Measurements from ENCODE around the gene GCNT1. TPM values are rescaled to one million over a fixed set of nuclear protein-coding genes. Genes with fewer than 3 reads are reported as not detected.

The GCNT1 gene
- total RNA-seq, 1 donor from 2014 or later: 69.3 TPM

DNA sequence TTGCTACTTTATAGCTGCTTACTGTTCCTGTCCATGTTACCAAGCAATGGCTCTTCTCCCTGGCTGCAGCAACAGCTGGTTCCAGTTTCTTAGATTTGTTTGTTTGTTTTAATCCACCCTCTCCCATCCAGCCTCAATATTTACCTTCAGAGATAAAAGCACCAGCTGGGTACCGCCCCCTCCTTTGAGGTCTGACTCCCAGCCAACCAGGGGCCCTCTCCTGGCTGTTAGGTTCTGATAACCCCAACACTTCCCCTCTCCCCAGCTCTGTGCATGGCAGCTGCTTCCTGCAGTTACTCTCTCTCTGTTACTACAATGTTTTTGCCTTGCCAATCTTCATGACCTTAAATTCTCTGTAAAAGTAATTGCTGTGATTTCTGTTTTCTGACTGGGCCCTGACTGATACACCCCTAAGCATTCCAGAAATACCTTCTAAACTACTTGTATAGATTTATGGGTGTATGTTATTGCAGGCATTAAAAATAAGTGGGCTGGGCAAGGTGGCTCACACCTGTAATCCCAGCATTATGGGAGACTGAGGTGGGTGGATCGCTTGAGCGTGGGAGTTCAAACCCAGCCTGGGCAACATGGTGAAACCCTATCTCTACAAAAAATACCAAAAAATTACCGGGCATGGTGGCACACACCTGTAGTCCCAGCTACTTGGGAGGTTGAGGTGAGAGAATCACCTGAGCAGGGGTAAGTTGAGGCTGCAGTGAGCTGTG, 2.6 kb upstream of the GCNT1 start:
- Mint-ChIP-seq H3K9me3 (ENCODE audit: low read depth) (no peaks in the 10 kb centered on the region), H3K27ac (peak overlapping the region; percentile 84), H3K27me3 (no peaks in the 10 kb centered on the region), H3K4me3 (ENCODE audit: low read depth) (no peak overlapping the region), H3K4me1 (ENCODE audit: low read depth) (peaks cover 21% of the 10 kb centered on the region), H3K36me3 (ENCODE audit: insufficient read depth) (peaks cover 2% of the 10 kb centered on the region)
- TF ChIP-seq, protein P1, sequence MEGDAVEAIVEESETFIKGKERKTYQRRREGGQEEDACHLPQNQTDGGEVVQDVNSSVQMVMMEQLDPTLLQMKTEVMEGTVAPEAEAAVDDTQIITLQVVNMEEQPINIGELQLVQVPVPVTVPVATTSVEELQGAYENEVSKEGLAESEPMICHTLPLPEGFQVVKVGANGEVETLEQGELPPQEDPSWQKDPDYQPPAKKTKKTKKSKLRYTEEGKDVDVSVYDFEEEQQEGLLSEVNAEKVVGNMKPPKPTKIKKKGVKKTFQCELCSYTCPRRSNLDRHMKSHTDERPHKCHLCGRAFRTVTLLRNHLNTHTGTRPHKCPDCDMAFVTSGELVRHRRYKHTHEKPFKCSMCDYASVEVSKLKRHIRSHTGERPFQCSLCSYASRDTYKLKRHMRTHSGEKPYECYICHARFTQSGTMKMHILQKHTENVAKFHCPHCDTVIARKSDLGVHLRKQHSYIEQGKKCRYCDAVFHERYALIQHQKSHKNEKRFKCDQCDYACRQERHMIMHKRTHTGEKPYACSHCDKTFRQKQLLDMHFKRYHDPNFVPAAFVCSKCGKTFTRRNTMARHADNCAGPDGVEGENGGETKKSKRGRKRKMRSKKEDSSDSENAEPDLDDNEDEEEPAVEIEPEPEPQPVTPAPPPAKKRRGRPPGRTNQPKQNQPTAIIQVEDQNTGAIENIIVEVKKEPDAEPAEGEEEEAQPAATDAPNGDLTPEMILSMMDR (IDR thresholded peaks at IDR 0.05; ENCODE audit: unreplicated experiment): no peak
- peak; percentile 54 for DNase-seq (ENCODE audit: low spot score, unreplicated experiment)

DNA sequence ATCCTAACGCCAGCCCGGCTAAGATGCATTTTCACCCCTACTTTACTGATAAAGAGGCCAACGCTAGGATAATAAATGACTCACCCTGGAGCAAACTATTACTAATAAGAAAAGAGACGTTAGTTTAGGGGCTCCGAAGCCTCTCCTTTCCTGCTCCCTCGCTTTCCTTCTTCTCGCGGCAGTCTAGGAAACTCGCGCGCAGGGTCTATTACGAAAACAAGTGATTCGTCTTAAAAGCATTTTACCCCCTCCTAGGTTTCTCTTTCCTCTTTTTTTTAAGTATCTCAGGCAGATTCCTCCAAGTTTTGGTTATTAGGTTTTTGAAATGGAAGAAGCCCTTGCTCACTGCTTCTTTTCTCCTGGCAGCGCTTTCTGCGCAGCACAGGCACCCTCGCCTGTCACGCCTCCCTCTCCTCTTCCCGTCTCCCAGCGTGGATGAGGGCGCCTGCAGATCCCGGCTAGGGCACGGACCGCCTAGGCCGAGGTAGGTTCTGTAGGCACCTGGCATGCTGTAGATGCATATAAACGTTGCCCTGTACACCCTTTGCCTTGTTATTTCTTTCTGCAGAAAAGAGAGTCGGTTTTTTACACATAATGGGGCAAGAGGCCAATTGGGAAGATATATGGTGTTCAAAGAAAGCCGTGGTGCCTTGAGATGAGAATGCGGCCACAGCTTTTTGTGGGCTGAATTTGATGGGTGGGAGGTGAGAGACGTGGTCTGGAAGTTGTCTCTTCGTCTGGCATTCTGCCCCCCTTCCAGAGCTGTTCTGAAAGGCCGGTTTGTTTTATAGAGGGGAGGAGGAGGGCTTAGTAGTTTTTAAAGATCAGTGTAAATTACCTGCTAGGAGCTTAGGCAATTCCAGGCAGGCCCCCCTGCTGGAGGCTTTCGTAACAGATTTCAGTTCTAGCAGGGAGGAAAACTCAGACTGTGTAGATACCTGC, 983 bp downstream of the GCNT1 start:
- TF ChIP-seq, protein P1 (IDR thresholded peaks at IDR 0.05; ENCODE audit: unreplicated experiment): peak; percentile 69
- peak overlapping the region; percentile 91 for H3K4me3 Mint-ChIP-seq (ENCODE audit: low read depth)
- no peaks in the 10 kb centered on the region for H3K9me3 Mint-ChIP-seq (ENCODE audit: low read depth)
- peak; percentile 23 for DNase-seq (ENCODE audit: low spot score, unreplicated experiment)
- H3K36me3 Mint-ChIP-seq (ENCODE audit: insufficient read depth): peaks cover 7% of the 10 kb centered on the region
- no peaks in the 10 kb centered on the region for H3K27me3 Mint-ChIP-seq
- H3K27ac Mint-ChIP-seq: peak overlapping the region; percentile 91
- H3K4me1 Mint-ChIP-seq (ENCODE audit: low read depth): peaks cover 37% of the 10 kb centered on the region

DNA sequence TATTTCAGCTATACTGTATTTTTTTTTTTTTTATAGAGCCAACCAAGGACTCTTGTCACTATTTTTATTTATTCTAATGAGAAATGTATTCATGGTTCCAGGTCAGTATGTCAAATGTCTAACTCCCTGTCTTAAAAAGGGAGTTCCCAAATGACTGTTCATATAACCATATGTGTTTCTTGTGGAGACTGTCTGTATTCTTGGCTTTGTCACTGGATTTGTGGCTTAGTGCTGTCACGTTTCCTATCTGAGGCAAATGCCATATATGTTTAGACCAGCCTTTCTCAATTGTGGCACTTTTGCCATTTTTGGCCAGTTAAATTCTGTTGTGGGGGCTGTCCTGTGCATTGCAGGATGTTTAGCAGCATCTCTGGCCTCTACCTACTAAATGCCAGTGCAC, 3.1 kb downstream of the GCNT1 start:
- Mint-ChIP-seq H3K4me1 (ENCODE audit: low read depth) (peaks cover 32% of the 10 kb centered on the region), H3K27me3 (no peaks in the 10 kb centered on the region), H3K36me3 (ENCODE audit: insufficient read depth) (peaks cover 17% of the 10 kb centered on the region), H3K9me3 (ENCODE audit: low read depth) (no peaks in the 10 kb centered on the region), H3K27ac (no peak overlapping the region), H3K4me3 (ENCODE audit: low read depth) (peak overlapping the region; percentile 12)
- no peak for DNase-seq (ENCODE audit: low spot score, unreplicated experiment)
- TF ChIP-seq, protein P1 (IDR thresholded peaks at IDR 0.05; ENCODE audit: unreplicated experiment): no peak

DNA sequence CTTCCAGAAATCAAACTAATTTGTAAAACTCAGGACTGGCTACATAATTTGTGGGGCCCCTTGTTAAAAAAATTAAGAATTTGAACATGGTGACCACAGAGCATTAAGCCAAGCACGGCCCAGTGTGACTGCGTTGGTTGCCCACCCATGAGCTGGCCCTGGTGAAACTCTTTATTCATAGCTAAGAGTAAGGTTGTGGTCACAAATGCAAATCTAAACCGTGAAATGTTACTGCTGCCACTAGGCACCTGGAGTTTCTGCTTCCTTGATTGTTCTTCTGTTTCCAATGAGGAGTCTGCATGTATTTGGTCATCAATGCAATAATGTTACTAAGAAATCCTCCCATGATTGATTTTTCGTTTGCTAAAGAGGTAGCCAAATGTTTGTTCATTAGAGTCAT, 4.2 kb downstream of the GCNT1 start:
- TF ChIP-seq, protein P1 (IDR thresholded peaks at IDR 0.05; ENCODE audit: unreplicated experiment): no peak
- H3K4me3 Mint-ChIP-seq (ENCODE audit: low read depth): no peak overlapping the region
- H3K27me3 Mint-ChIP-seq: no peaks in the 10 kb centered on the region
- H3K4me1 Mint-ChIP-seq (ENCODE audit: low read depth): peaks cover 30% of the 10 kb centered on the region
- peaks cover 21% of the 10 kb centered on the region for H3K36me3 Mint-ChIP-seq (ENCODE audit: insufficient read depth)
- peak overlapping the region; percentile 84 for H3K27ac Mint-ChIP-seq
- no peak for DNase-seq (ENCODE audit: low spot score, unreplicated experiment)
- no peaks in the 10 kb centered on the region for H3K9me3 Mint-ChIP-seq (ENCODE audit: low read depth)

DNA sequence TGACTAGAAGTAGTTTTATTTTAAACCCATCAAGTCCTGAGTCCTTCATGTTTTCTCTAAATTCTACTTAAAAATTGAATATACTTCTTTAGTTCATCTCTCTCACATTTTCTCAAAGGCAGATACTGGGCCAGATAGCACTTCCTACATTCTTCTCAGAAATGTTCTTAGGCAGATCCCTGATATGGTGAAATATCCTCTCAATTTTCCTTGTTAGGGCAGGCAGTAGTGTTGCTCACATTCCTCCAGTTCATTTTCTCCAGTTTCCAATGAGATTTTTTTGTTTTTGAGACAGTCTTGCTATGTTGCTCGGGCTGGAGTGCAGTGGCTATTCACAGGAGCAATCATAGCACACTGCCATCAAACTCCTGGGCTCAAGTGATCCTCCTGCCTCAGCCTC, 5.7 kb downstream of the GCNT1 start:
- H3K4me1 Mint-ChIP-seq (ENCODE audit: low read depth): peaks cover 30% of the 10 kb centered on the region
- H3K27me3 Mint-ChIP-seq: no peaks in the 10 kb centered on the region
- peaks cover 21% of the 10 kb centered on the region for H3K36me3 Mint-ChIP-seq (ENCODE audit: insufficient read depth)
- DNase-seq (ENCODE audit: low spot score, unreplicated experiment): no peak
- TF ChIP-seq, protein P1 (IDR thresholded peaks at IDR 0.05; ENCODE audit: unreplicated experiment): no peak
- H3K9me3 Mint-ChIP-seq (ENCODE audit: low read depth): no peaks in the 10 kb centered on the region
- H3K4me3 Mint-ChIP-seq (ENCODE audit: low read depth): no peak overlapping the region
- H3K27ac Mint-ChIP-seq: no peak overlapping the region

All from progenitor cell of endocrine pancreas (in vitro differentiated cells).